ENCODE results near the gene DDR1.

DNA sequence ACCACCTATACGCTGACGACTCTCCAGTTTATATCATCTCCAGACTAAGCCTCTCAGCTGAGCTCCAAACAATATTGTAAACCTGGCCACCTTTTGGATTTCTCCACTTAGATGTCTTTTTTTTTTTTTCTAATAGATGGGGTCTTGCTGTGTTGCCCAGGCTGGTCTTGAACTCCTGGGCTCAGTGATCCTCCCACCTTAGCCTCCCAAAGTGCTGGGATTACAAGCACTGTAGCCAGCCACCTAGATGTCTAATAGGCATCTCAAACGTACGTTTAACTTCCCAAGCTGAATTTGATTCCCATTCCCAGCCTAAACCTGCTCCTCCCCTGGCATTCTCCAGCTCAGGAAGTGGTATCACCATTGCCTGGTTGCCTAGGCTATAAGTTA, 5.2 kb downstream of the DDR1 start:
- TF ChIP-seq, protein P1, sequence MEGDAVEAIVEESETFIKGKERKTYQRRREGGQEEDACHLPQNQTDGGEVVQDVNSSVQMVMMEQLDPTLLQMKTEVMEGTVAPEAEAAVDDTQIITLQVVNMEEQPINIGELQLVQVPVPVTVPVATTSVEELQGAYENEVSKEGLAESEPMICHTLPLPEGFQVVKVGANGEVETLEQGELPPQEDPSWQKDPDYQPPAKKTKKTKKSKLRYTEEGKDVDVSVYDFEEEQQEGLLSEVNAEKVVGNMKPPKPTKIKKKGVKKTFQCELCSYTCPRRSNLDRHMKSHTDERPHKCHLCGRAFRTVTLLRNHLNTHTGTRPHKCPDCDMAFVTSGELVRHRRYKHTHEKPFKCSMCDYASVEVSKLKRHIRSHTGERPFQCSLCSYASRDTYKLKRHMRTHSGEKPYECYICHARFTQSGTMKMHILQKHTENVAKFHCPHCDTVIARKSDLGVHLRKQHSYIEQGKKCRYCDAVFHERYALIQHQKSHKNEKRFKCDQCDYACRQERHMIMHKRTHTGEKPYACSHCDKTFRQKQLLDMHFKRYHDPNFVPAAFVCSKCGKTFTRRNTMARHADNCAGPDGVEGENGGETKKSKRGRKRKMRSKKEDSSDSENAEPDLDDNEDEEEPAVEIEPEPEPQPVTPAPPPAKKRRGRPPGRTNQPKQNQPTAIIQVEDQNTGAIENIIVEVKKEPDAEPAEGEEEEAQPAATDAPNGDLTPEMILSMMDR (IDR thresholded peaks at IDR 0.05) = no peak
- TF ChIP-seq POLR2A (IDR thresholded peaks at IDR 0.05) = no peak

Data from uterus (tissue), 2 donors.